ENCODE data around the gene ZSWIM2. TPM values are rescaled to one million over a fixed set of nuclear protein-coding genes. Genes with fewer than 3 reads are reported as not detected.
"Not testable (repeated sequence)": the region's sequence is repeated elsewhere in the genome, so short reads cannot be mapped to it uniquely, and the experiment has no call there.

ZSWIM2 gene
- total RNA-seq = not detected

- Mint-ChIP-seq H3K9me3 (ENCODE audit: low read depth) (no peaks in the 10 kb centered on the region), H3K4me3 (peak within 1 kb of the TSS; percentile 55), H3K4me1 (peaks cover 12% of the 10 kb centered on the region), H3K36me3 (ENCODE audit: low read depth) (no peaks in the 10 kb centered on the region), H3K27ac (no peak within 1 kb of the TSS), H3K27me3 (peaks cover 29% of the 10 kb centered on the region)
- DNase-seq = peak; percentile 63
- CTCF ChIA-PET = no interaction called here
- POLR2A ChIA-PET = no interaction called here
- intact Hi-C loops (cut with DNase I, micrococcal nuclease) = no loop called here
- peak; percentile 84 for ATAC-seq
Observed at GRCh38 chr2:186848873-186849578, at the start of gene ZSWIM2. Gene ZSWIM2, minus strand, starts transcription at chr2:186849170. Its CDS starts 40 bp downstream, at chr2:186849130.

GRCh38 chr2:186896220-186896619 is 47.2 kb upstream of the ZSWIM2 start:
- H3K27ac Mint-ChIP-seq; H3K36me3 Mint-ChIP-seq (ENCODE audit: low read depth); H3K27me3 Mint-ChIP-seq; CTCF ChIA-PET; POLR2A ChIA-PET; H3K9me3 Mint-ChIP-seq (ENCODE audit: low read depth); intact Hi-C loops (cut with DNase I, micrococcal nuclease); DNase-seq; H3K4me3 Mint-ChIP-seq; ATAC-seq; H3K4me1 Mint-ChIP-seq: not testable (repeated sequence)

GRCh38 chr2:186895451-186895850 is 46.5 kb upstream of the ZSWIM2 start:
- ChIA-PET CTCF (interaction anchor here (1.6 kb wide), 1 partner anchor 29 kb away, joined by 4 read pairs; no protein-coding TSS in a partner anchor), POLR2A (no interaction called here)
- Mint-ChIP-seq H3K9me3 (ENCODE audit: low read depth) (no peaks in the 10 kb centered on the region), H3K4me3 (no peak overlapping the region), H3K4me1 (no peaks in the 10 kb centered on the region), H3K27ac (no peak overlapping the region), H3K36me3 (ENCODE audit: low read depth) (no peaks in the 10 kb centered on the region), H3K27me3 (no peaks in the 10 kb centered on the region)
- ATAC-seq (no peak), DNase-seq (no peak)
- intact Hi-C loops (cut with DNase I, micrococcal nuclease) = no loop called here

GRCh38 chr2:186894478-186894877 is 45.5 kb upstream of the ZSWIM2 start:
- Mint-ChIP-seq H3K4me1 (no peaks in the 10 kb centered on the region), H3K27me3 (no peaks in the 10 kb centered on the region), H3K9me3 (ENCODE audit: low read depth) (no peaks in the 10 kb centered on the region), H3K4me3 (no peak overlapping the region), H3K36me3 (ENCODE audit: low read depth) (no peaks in the 10 kb centered on the region), H3K27ac (no peak overlapping the region)
- no peak for ATAC-seq
- ChIA-PET CTCF (interaction anchor here (0.6 to 1.6 kb wide), 3 partner anchors 22 to 1805 kb away, joined by 3 to 4 read pairs (median 4); no protein-coding TSS in a partner anchor), POLR2A (interaction anchor here (0.6 kb wide), 2 partner anchors 10 to 777 kb away, joined by 3 to 5 read pairs; no protein-coding TSS in a partner anchor)
- no peak for DNase-seq
- intact Hi-C loops (cut with DNase I, micrococcal nuclease) = no loop called here

- H3K4me3 Mint-ChIP-seq = no peak overlapping the region
- DNase-seq (no peak), ATAC-seq (no peak)
- ChIA-PET CTCF (interaction anchor here (1.0 kb wide), 1 partner anchor 29 kb away, joined by 3 read pairs; no protein-coding TSS in a partner anchor), POLR2A (no interaction called here)
- H3K27ac Mint-ChIP-seq = no peak overlapping the region
- no peaks in the 10 kb centered on the region for H3K27me3 Mint-ChIP-seq
- intact Hi-C loops (cut with DNase I, micrococcal nuclease) = no loop called here
- H3K36me3 Mint-ChIP-seq (ENCODE audit: low read depth) = no peaks in the 10 kb centered on the region
- H3K9me3 Mint-ChIP-seq (ENCODE audit: low read depth) = no peaks in the 10 kb centered on the region
- H3K4me1 Mint-ChIP-seq = no peaks in the 10 kb centered on the region
Observed at GRCh38 chr2:186892821-186893220, 43.9 kb upstream of the ZSWIM2 start.

- Mint-ChIP-seq H3K36me3 (ENCODE audit: low read depth) (no peaks in the 10 kb centered on the region), H3K27me3 (no peaks in the 10 kb centered on the region), H3K4me1 (no peaks in the 10 kb centered on the region), H3K4me3 (no peak overlapping the region), H3K27ac (no peak overlapping the region), H3K9me3 (ENCODE audit: low read depth) (no peaks in the 10 kb centered on the region)
- ChIA-PET CTCF (no interaction called here), POLR2A (no interaction called here)
- DNase-seq (no peak), ATAC-seq (no peak)
- intact Hi-C loops (cut with DNase I, micrococcal nuclease) = no loop called here
Observed at GRCh38 chr2:186891185-186891621, 42.2 kb upstream of the ZSWIM2 start.

- H3K9me3 Mint-ChIP-seq (ENCODE audit: low read depth) = no peaks in the 10 kb centered on the region
- H3K27me3 Mint-ChIP-seq = no peaks in the 10 kb centered on the region
- no peak for DNase-seq
- no peak overlapping the region for H3K4me3 Mint-ChIP-seq
- ATAC-seq = no peak
- H3K4me1 Mint-ChIP-seq = peaks cover 4% of the 10 kb centered on the region
- CTCF ChIA-PET = no interaction called here
- POLR2A ChIA-PET = no interaction called here
- H3K27ac Mint-ChIP-seq = no peak overlapping the region
- H3K36me3 Mint-ChIP-seq (ENCODE audit: low read depth) = no peaks in the 10 kb centered on the region
- intact Hi-C loops (cut with DNase I, micrococcal nuclease) = no loop called here
Observed at GRCh38 chr2:186889101-186889879, 40.3 kb upstream of the ZSWIM2 start.

GRCh38 chr2:186887107-186888090 is 38.4 kb upstream of the ZSWIM2 start:
- intact Hi-C loops (cut with DNase I, micrococcal nuclease) = no loop called here
- POLR2A ChIA-PET = no interaction called here
- CTCF ChIA-PET = no interaction called here
- Mint-ChIP-seq H3K27me3 (no peaks in the 10 kb centered on the region), H3K36me3 (ENCODE audit: low read depth) (no peaks in the 10 kb centered on the region), H3K9me3 (ENCODE audit: low read depth) (no peaks in the 10 kb centered on the region), H3K4me3 (no peak overlapping the region), H3K4me1 (peaks cover 4% of the 10 kb centered on the region), H3K27ac (no peak overlapping the region)
- ATAC-seq (no peak), DNase-seq (no peak)

- POLR2A ChIA-PET = no interaction called here
- H3K4me3 Mint-ChIP-seq = no peak overlapping the region
- peak; percentile 30 for ATAC-seq
Observed at GRCh38 chr2:186884587-186884986, 35.6 kb upstream of the ZSWIM2 start.

GRCh38 chr2:186883666-186884065 is 34.7 kb upstream of the ZSWIM2 start:
- Mint-ChIP-seq H3K27ac (no peak overlapping the region), H3K27me3 (no peaks in the 10 kb centered on the region), H3K4me3 (no peak overlapping the region), H3K4me1 (peaks cover 4% of the 10 kb centered on the region), H3K9me3 (ENCODE audit: low read depth) (peaks cover 5% of the 10 kb centered on the region), H3K36me3 (ENCODE audit: low read depth) (no peaks in the 10 kb centered on the region)
- ChIA-PET POLR2A (no interaction called here), CTCF (no interaction called here)
- intact Hi-C loops (cut with DNase I, micrococcal nuclease) = no loop called here
- ATAC-seq (no peak), DNase-seq (no peak)

More at GRCh38 chr2:186884587-186884986, 35.6 kb upstream of the ZSWIM2 start:
- CTCF ChIA-PET = no interaction called here
- Mint-ChIP-seq H3K9me3 (ENCODE audit: low read depth) (peaks cover 5% of the 10 kb centered on the region), H3K27me3 (no peaks in the 10 kb centered on the region), H3K4me1 (peaks cover 4% of the 10 kb centered on the region), H3K27ac (no peak overlapping the region), H3K36me3 (ENCODE audit: low read depth) (no peaks in the 10 kb centered on the region)
- no peak for DNase-seq
- intact Hi-C loops (cut with DNase I, micrococcal nuclease) = no loop called here

- Mint-ChIP-seq H3K36me3 (ENCODE audit: low read depth) (no peaks in the 10 kb centered on the region), H3K27me3 (no peaks in the 10 kb centered on the region), H3K27ac (no peak overlapping the region), H3K9me3 (ENCODE audit: low read depth) (peaks cover 5% of the 10 kb centered on the region), H3K4me1 (peaks cover 4% of the 10 kb centered on the region), H3K4me3 (no peak overlapping the region)
- CTCF ChIA-PET = no interaction called here
- ATAC-seq (no peak), DNase-seq (no peak)
- intact Hi-C loops (cut with DNase I, micrococcal nuclease) = no loop called here
- POLR2A ChIA-PET = no interaction called here
Observed at GRCh38 chr2:186882511-186883071, 33.6 kb upstream of the ZSWIM2 start.
